GM12875 (cell line): ENCODE results near the gene PFDN5.

ENCODE experiments used
- H3K4me3 ChIP-seq: one replicate; pipeline ENCODE4 v1.5.1; 2011; ENCODE audit warnings: low read depth, low read length, control low read depth
- CTCF ChIP-seq: IDR thresholded peaks from 2 replicates; pipeline ENCODE4 v1.5.1; 2011; ENCODE audit warnings: low read depth, mild to moderate bottlenecking, control low read depth, inconsistent platforms, low read length, moderate library complexity, borderline replicate concordance; ENCODE audit not compliant: insufficient read depth

Gene PFDN5

GRCh38 chr12:53295070-53295890 is at the start of gene PFDN5:
Gene PFDN5 (plus strand): TSS chr12:53295542. CDS start chr12:53295568, 26 bp downstream.
- no peak for TF ChIP-seq CTCF
- peak within 1 kb of the TSS; percentile 93 for H3K4me3 ChIP-seq

- H3K4me3 ChIP-seq, result peak overlapping the region; percentile 79
Measured at GRCh38 chr12:53251477-53252348, 43.6 kb upstream of the PFDN5 start.

GRCh38 chr12:53252349-53252916 is 42.9 kb upstream of the PFDN5 start:
- TF ChIP-seq CTCF, result no peak
- peak overlapping the region; percentile 79 for H3K4me3 ChIP-seq

More at GRCh38 chr12:53251477-53252348, 43.6 kb upstream of the PFDN5 start:
- TF ChIP-seq CTCF, result peak; percentile 40; the same call in 1 of the 2 replicates

- no peak for TF ChIP-seq CTCF
- H3K4me3 ChIP-seq, result no peak overlapping the region
Measured at GRCh38 chr12:53253298-53253697, 42.0 kb upstream of the PFDN5 start.

GRCh38 chr12:53254816-53255545 is 40.4 kb upstream of the PFDN5 start:
- no peak overlapping the region for H3K4me3 ChIP-seq
- TF ChIP-seq CTCF, result no peak

- H3K4me3 ChIP-seq, result no peak overlapping the region
- TF ChIP-seq CTCF, result no peak
Measured at GRCh38 chr12:53255996-53256395, 39.3 kb upstream of the PFDN5 start.
